GM20000 (cell line): ENCODE results near the gene ADTRP.

Experiments
- DNase-seq: peaks from one replicate; pipeline ENCODE4 v3.0.0; 2012; ENCODE audit warnings: low spot score
- TF ChIP-seq, protein P1 (sequence below): IDR thresholded peaks from 2 replicates; pipeline ENCODE4 v1.5.1; 2012; ENCODE audit warnings: mild to moderate bottlenecking, control low read depth; ENCODE audit errors: extremely low read depth, missing control alignments

ADTRP gene

DNA sequence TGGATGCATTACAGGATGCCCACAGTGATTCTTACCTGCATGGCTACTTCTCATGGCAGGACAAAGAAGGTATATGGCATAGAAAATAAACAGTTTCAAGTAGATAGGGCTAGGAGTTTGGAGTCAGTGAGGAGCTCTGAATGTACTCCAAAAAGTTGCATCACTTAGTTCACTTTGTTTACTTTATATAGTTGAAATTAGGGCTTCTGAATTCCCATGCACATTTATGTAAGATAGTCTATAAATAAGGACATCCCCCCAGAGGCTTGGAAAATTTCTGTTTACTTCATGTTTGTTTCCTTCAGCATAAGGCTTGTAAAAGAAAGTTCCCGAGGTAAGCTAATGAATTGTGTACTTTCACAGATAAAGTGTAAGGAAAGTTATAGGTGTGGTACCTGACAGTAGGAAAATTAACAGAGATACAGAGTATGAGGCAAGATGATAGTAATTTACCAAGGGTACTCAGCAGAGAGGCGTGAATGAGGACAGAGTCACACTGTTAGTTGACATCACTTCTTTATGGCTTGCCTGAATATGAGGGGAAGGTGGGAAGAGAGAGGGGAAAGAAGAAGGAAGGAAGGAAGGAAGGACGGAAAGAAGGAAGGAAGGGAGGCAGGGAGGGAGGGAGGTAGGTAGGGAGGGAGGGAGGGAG, 51.1 kb downstream of the ADTRP start:
- DNase-seq, result no peak
- TF ChIP-seq, protein P1, sequence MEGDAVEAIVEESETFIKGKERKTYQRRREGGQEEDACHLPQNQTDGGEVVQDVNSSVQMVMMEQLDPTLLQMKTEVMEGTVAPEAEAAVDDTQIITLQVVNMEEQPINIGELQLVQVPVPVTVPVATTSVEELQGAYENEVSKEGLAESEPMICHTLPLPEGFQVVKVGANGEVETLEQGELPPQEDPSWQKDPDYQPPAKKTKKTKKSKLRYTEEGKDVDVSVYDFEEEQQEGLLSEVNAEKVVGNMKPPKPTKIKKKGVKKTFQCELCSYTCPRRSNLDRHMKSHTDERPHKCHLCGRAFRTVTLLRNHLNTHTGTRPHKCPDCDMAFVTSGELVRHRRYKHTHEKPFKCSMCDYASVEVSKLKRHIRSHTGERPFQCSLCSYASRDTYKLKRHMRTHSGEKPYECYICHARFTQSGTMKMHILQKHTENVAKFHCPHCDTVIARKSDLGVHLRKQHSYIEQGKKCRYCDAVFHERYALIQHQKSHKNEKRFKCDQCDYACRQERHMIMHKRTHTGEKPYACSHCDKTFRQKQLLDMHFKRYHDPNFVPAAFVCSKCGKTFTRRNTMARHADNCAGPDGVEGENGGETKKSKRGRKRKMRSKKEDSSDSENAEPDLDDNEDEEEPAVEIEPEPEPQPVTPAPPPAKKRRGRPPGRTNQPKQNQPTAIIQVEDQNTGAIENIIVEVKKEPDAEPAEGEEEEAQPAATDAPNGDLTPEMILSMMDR, result no peak

DNA sequence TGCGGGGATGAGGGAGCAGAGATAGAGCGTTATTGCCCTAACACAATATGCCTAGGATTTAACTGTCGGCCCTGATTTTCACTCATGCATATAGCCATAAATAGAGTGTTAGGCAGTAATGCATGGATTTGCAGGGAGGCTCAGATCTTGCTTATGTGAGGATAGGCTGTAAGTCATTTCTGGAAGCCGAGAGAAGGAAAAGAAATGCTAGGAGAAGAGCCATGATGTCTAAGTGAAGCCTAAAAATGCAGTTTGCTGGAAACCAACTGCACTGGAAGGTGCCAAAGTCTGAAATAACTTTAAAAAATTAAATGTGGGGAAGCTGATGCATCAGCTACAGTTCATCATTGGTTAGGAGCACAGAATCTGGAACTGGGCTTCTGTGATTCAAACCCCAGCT, 54.3 kb downstream of the ADTRP start:
- no peak for DNase-seq
- TF ChIP-seq, protein P1, result no peak

DNA sequence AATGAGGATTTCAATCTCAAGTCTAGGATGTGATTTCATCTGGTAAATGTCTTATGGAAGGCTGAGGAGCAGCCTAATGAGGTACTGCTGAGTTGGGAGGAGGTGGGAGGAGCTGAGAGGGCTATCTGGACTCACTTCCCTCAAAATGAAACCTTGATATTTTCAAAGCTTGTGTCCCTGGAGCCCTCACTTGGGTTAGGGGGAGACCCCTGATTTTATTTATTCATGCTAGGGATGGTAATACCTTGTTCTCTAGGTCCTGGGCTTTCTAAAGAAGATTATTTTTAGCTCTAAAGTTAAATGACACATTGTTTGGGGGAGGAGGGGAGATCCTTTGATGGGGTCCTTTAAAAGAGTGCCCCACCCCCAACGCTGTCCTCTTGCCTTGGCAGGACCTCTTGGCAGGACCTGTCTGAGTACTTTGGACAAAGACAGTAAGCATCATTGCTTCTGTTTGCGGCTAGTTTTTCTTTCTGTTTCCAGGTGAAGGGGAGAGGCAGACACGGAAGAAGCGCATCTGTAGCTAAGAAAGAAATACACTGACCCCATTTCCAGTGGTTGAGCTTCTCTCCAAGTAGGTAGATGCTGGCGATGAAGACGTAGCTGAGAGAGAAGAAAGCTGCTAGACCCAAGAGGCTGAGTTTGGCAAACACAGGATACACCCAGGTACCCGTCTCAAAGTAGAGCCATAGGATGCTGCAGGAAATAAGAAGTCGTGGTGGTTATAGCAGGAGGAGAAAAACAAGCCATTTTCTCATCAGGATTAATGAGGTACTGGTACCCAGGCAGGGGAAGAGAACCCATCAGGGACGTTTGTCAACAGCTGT, 55.6 kb downstream of the ADTRP start:
- DNase-seq, result no peak
- TF ChIP-seq, protein P1, result no peak

DNA sequence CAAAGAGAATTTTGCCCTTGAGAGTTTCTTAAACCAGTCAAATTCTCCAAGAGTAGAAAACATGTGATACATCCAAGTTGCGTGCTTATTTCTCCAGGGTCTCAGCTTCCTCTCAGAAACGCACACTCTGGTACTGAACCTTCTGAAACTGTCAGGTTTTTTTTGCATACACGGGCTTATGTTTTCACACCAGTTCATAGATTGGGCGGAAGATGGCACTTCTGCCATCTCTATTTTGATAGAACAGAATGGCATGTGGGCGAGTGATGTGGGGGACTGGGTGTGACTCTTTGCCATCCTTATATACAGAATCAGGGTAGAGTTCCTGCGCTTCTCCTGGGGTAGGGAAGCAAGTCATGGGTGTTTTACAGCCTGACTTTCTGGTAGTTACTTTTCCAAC, 56.4 kb downstream of the ADTRP start:
- DNase-seq, result no peak
- TF ChIP-seq, protein P1, result no peak

DNA sequence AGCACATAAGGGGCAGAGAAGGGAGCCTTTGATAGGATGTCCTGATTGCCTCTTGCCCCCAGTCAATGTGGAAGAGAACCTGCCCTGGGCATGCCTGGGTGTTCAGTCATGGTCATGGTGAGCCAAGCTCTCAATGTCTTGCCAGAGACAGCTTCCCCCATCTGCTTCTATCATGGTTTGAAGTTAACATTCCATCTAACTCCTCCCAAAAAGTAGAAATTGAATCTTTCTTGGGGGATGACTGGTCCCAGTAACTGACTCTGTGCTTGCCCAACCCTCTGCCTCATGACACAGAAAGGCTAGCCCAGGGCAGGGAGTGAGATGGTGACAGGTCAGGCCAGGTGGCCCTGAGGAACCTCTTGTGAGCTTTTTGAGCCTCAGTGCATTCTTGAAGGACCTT, 60.1 kb downstream of the ADTRP start:
- DNase-seq, result no peak
- TF ChIP-seq, protein P1, result no peak

DNA sequence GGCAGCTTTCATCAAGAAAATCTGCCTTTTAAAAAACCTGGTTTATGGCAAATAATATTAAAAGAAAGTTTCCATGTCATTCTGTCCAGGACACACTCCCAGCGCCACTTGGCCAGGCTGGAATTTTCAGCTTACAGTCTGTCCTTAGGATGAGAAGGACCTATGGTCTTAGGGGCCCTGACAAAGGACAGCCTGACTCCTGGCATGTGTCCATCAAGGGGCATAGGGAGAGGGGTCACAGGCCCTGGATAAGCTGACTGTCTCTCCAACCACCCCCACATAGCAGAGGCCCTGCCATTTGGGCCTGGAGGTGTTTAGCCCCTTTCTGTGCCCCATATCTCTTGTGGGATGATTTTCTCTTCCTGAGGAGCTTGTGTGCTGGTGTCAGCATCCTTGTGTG, 60.6 kb downstream of the ADTRP start:
- DNase-seq, result no peak
- TF ChIP-seq, protein P1, result no peak

DNA sequence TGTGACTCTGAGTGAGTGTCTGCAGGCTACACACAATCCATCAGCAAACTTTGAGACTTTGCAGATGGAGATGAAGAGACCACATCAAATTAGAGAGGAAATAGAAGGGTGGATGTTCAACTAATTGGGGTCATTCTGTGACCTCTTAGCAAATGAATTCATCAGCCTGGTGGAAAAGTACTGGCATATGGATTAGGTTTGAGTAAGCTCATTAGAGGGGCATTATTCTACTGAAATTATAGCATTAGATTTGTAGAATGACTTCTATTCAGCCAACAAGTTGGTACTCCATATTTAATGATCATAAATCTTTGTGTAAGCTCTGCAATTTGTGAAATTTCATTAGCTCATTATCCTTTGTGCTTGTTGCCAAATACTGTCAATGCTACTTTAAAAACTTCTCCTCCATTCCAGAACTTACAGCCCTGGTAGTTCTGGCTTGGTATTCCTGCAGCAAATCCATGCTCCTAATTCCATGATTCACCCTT, 63.8 kb downstream of the ADTRP start:
- DNase-seq, result no peak
- TF ChIP-seq, protein P1, result no peak
